GM08714 (cell line): ENCODE measurements around the gene NECAB3.
A peak's percentile ranks its signal among the peaks of the same experiment; 100 is the strongest.

Experiments
- H3K4me3 ChIP-seq: fragments of 200-500 bp; sonication (Bioruptor generic); 2 replicates; pipeline ENCODE4 v1.5.1; 2014; ENCODE audit warnings: mild to moderate bottlenecking, low read length, inconsistent platforms
- ZNF274 ChIP-seq: IDR thresholded peaks from 2 replicates; pipeline ENCODE4 v1.6.1; 2012; ENCODE audit warnings: mild to moderate bottlenecking, low read depth, low read length

NECAB3 gene

GRCh38 chr20:33676652-33677645 is 2.7 kb upstream of the NECAB3 start:
- no peak overlapping the region for H3K4me3 ChIP-seq
- TF ChIP-seq ZNF274: peak; percentile 65; the same call in 1 of the 2 replicates

GRCh38 chr20:33676121-33676520 is 1.9 kb upstream of the NECAB3 start:
- TF ChIP-seq ZNF274: no peak
- H3K4me3 ChIP-seq: no peak overlapping the region

- no peak for TF ChIP-seq ZNF274
- no peak overlapping the region for H3K4me3 ChIP-seq
These were observed 1.1 kb upstream of the NECAB3 start for GRCh38 chr20:33675136-33675959.

GRCh38 chr20:33673410-33674293 is 576 bp downstream of the NECAB3 start:
- no peak for TF ChIP-seq ZNF274
- H3K4me3 ChIP-seq: peak overlapping the region; percentile 46; the same call in 1 of the 2 replicates

- no peak overlapping the region for H3K4me3 ChIP-seq
- no peak for TF ChIP-seq ZNF274
These were observed 1.2 kb downstream of the NECAB3 start for GRCh38 chr20:33673114-33673409.

GRCh38 chr20:33672426-33673113 is 1.7 kb downstream of the NECAB3 start:
- TF ChIP-seq ZNF274: no peak
- H3K4me3 ChIP-seq: no peak overlapping the region

- no peak for TF ChIP-seq ZNF274
- H3K4me3 ChIP-seq: no peak overlapping the region
These were observed 2.5 kb downstream of the NECAB3 start for GRCh38 chr20:33671573-33672288.

- TF ChIP-seq ZNF274: no peak
- H3K4me3 ChIP-seq: no peak overlapping the region
These were observed 3.3 kb downstream of the NECAB3 start for GRCh38 chr20:33670715-33671499.

GRCh38 chr20:33669873-33670640 is 4.2 kb downstream of the NECAB3 start:
- H3K4me3 ChIP-seq: no peak overlapping the region
- TF ChIP-seq ZNF274: no peak

- H3K4me3 ChIP-seq: no peak overlapping the region
- no peak for TF ChIP-seq ZNF274
These were observed 5.0 kb downstream of the NECAB3 start for GRCh38 chr20:33669224-33669623.

- no peak overlapping the region; the same call in 1 of the 2 replicates for H3K4me3 ChIP-seq
- no peak for TF ChIP-seq ZNF274
These were observed 5.6 kb downstream of the NECAB3 start for GRCh38 chr20:33668466-33669155.
